GM18951 (cell line): ENCODE measurements around the gene DLX2.
A peak's percentile ranks its signal among the peaks of the same experiment; 100 is the strongest.

Experiments
- POLR2A ChIP-seq: IDR thresholded peaks from 4 replicates; pipeline ENCODE4 v1.6.1; 2011; ENCODE audit warnings: mild to moderate bottlenecking; ENCODE audit not compliant: insufficient read length, insufficient read depth; ENCODE audit errors: extremely low read depth
- in situ Hi-C: fragments of 300-500 bp; cut with MboI; formaldehyde crosslinking; loops from one replicate; pipeline ENCODE4 v1.12.0; 2022; ENCODE audit warnings: low sequenced_read_pairs, mixed read lengths, inconsistent platforms; ENCODE audit not compliant: unreplicated experiment

DLX2 gene

GRCh38 chr2:172088245-172089004, 14.3 kb downstream of the DLX2 start:
- in situ Hi-C loops = no loop called here
- TF ChIP-seq POLR2A = no peak

GRCh38 chr2:172087780-172088244, 14.9 kb downstream of the DLX2 start:
- TF ChIP-seq POLR2A = no peak
- in situ Hi-C loops = no loop called here

- TF ChIP-seq POLR2A = no peak
- in situ Hi-C loops = no loop called here
Measured at GRCh38 chr2:172087207-172087779, 15.4 kb downstream of the DLX2 start.

GRCh38 chr2:172086241-172087206, 16.2 kb downstream of the DLX2 start:
- in situ Hi-C loops = no loop called here
- no peak for TF ChIP-seq POLR2A

GRCh38 chr2:172085460-172086159, 17.1 kb downstream of the DLX2 start, which contains the start of gene DLX1:
TSS of gene DLX1 (plus strand) at chr2:172085507. CDS start at chr2:172085678, 171 bp downstream.
- in situ Hi-C loops = no loop called here
- TF ChIP-seq POLR2A = no peak

- in situ Hi-C loops = no loop called here
- peak; percentile 61 for TF ChIP-seq POLR2A
Measured at GRCh38 chr2:172084645-172085459, 17.8 kb downstream of the DLX2 start.

GRCh38 chr2:172084395-172084644, 18.4 kb downstream of the DLX2 start:
- in situ Hi-C loops = no loop called here
- TF ChIP-seq POLR2A = no peak

GRCh38 chr2:172083628-172084394, 18.9 kb downstream of the DLX2 start:
- in situ Hi-C loops = no loop called here
- no peak for TF ChIP-seq POLR2A

GRCh38 chr2:172082944-172083627, 19.6 kb downstream of the DLX2 start:
- no peak for TF ChIP-seq POLR2A
- in situ Hi-C loops = no loop called here

- in situ Hi-C loops = no loop called here
- TF ChIP-seq POLR2A = no peak
Measured at GRCh38 chr2:172082105-172082943, 20.4 kb downstream of the DLX2 start.
